Sigmoid colon (tissue), 4 donors: ENCODE measurements around the gene TSC22D4.

Experiments used
- EP300 ChIP-seq, 4 donors: sonication (generic); formaldehyde crosslinking; IDR thresholded peaks; one replicate each; pipeline ENCODE4 v1.6.1; 2017; ENCODE audit warnings: antibody characterized with exemption in 4 of 4
- POLR2A ChIP-seq, 2 donors: fragments of 450-650 bp; IDR thresholded peaks; one replicate each; pipeline ENCODE4 v1.6.1; 2016; ENCODE audit warnings: antibody characterized with exemption in 2 of 2, mild to moderate bottlenecking in 2 of 2, moderate library complexity in 2 of 2
- POLR2AphosphoS5 ChIP-seq, 4 donors: sonication (generic); formaldehyde crosslinking; IDR thresholded peaks; one replicate each; pipeline ENCODE4 v1.6.1; 2017; ENCODE audit warnings: antibody characterized with exemption in 4 of 4
- TF ChIP-seq, protein P1 (sequence below), 4 experiments: fragments of 450-650 bp in 3 of 4; fragments of 200-600 bp in 1 of 4; IDR thresholded peaks; one replicate each; pipeline ENCODE4 v1.5.1; 2016 to 2019; ENCODE audit warnings: antibody characterized with exemption in 4 of 4, mild to moderate bottlenecking in 3 of 4, moderate library complexity in 2 of 4

DNA sequence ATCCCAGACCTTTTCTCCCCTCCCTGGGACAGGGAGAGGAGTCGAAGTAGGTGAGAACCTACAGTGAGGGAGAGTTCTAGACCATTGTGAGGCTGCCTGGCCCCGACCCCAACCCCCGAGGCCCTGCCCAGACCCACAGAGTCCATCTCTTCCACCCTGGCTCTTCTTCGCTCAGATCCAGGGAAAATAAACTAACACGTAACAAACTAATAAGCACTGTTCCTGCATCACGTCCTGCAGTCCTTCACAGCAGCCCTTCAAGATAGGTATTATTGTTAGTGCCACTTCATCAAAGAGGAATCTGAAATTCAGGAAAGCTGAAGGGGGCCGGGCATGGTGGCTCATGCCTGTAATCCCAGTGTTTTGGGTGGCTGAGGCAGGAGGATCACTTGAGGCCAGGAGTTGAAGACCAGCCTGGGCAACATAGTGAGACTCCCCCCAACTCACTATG, 14.8 kb downstream of the TSC22D4 start, which contains the start of gene SPACDR:
- TF ChIP-seq POLR2A (IDR thresholded peaks at IDR 0.05) (no peak), POLR2AphosphoS5 (IDR thresholded peaks at IDR 0.05) (no peak), EP300 (IDR thresholded peaks at IDR 0.05) (no peak)
- TF ChIP-seq, protein P1, sequence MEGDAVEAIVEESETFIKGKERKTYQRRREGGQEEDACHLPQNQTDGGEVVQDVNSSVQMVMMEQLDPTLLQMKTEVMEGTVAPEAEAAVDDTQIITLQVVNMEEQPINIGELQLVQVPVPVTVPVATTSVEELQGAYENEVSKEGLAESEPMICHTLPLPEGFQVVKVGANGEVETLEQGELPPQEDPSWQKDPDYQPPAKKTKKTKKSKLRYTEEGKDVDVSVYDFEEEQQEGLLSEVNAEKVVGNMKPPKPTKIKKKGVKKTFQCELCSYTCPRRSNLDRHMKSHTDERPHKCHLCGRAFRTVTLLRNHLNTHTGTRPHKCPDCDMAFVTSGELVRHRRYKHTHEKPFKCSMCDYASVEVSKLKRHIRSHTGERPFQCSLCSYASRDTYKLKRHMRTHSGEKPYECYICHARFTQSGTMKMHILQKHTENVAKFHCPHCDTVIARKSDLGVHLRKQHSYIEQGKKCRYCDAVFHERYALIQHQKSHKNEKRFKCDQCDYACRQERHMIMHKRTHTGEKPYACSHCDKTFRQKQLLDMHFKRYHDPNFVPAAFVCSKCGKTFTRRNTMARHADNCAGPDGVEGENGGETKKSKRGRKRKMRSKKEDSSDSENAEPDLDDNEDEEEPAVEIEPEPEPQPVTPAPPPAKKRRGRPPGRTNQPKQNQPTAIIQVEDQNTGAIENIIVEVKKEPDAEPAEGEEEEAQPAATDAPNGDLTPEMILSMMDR (IDR thresholded peaks at IDR 0.05), result no peak
